GM18502 (cell line): ENCODE measurements around the gene PCDH15.
"Not testable (repeated sequence)": the region's sequence is repeated elsewhere in the genome, so short reads cannot be mapped to it uniquely, and the experiment has no call there.

Experiments
- ATAC-seq: cut with Tn5 transposase; IDR thresholded peaks from one replicate; pipeline ENCODE4 v1.9.1; 2021; ENCODE audit warnings: mild to moderate bottlenecking; ENCODE audit not compliant: unreplicated experiment, poor library complexity

The PCDH15 gene

GRCh38 chr10:54011117-54011516 lies 789.9 kb downstream of the PCDH15 start:
- ATAC-seq, result no peak

GRCh38 chr10:54010337-54010933 lies 790.6 kb downstream of the PCDH15 start:
- ATAC-seq, result no peak

- no peak for ATAC-seq
These were observed 791.4 kb downstream of the PCDH15 start for GRCh38 chr10:54009672-54010071.

GRCh38 chr10:54002077-54002476 lies 799.0 kb downstream of the PCDH15 start:
- ATAC-seq, result no peak

GRCh38 chr10:53997953-53998352 lies 803.1 kb downstream of the PCDH15 start:
- no peak for ATAC-seq

- no peak for ATAC-seq
These were observed 810.2 kb downstream of the PCDH15 start for GRCh38 chr10:53990799-53991238.

GRCh38 chr10:53983431-53983830 lies 817.6 kb downstream of the PCDH15 start:
- no peak for ATAC-seq

GRCh38 chr10:53980210-53980609 lies 820.8 kb downstream of the PCDH15 start:
- ATAC-seq, result no peak

- no peak for ATAC-seq
These were observed 822.7 kb downstream of the PCDH15 start for GRCh38 chr10:53978301-53978700.

- ATAC-seq, result no peak
These were observed 823.8 kb downstream of the PCDH15 start for GRCh38 chr10:53977267-53977666.

GRCh38 chr10:53957401-53957800 lies 843.6 kb downstream of the PCDH15 start:
- no peak for ATAC-seq

- ATAC-seq, result no peak
These were observed 845.9 kb downstream of the PCDH15 start for GRCh38 chr10:53955091-53955490.

- no peak for ATAC-seq
These were observed 848.1 kb downstream of the PCDH15 start for GRCh38 chr10:53952698-53953630.

- no peak for ATAC-seq
These were observed 861.4 kb downstream of the PCDH15 start for GRCh38 chr10:53939654-53940053.

GRCh38 chr10:53930648-53931047 lies 870.4 kb downstream of the PCDH15 start:
- no peak for ATAC-seq

- ATAC-seq, result not testable (repeated sequence)
These were observed 876.9 kb downstream of the PCDH15 start for GRCh38 chr10:53924051-53924700.

GRCh38 chr10:53918755-53919154 lies 882.3 kb downstream of the PCDH15 start:
- ATAC-seq, result no peak

GRCh38 chr10:53909791-53910190 lies 891.2 kb downstream of the PCDH15 start:
- no peak for ATAC-seq

GRCh38 chr10:53904506-53905241 lies 896.4 kb downstream of the PCDH15 start:
- ATAC-seq, result no peak

GRCh38 chr10:53903756-53904155 lies 897.3 kb downstream of the PCDH15 start:
- ATAC-seq, result no peak
